IMR-90 (cell line): ENCODE measurements around the gene CYP1A2. TPM values are rescaled to one million over a fixed set of nuclear protein-coding genes. Genes with fewer than 3 reads are reported as not detected.

ENCODE experiments used
- ATAC-seq: fragments of 200-7000 bp; cut with Tn5 transposase; 2 replicates; pipeline ENCODE4 v1.9.1; 2020; ENCODE audit warnings: low read depth, mild to moderate bottlenecking, moderate library complexity
- BruUV-seq: library from RNA; stranded (reverse); fragments of 400-500 nt; replicated peaks from 2 replicates; lab custom pipeline; 2021; lab: Mats Ljungman, UMichigan
- CTCF ChIA-PET: fragments of 300-600 bp; formaldehyde crosslinking; extraction: SDS; loops from one replicate; lab custom pipeline; 2021; ENCODE audit warnings: antibody characterized with exemption; lab: Yijun Ruan, JAX
- POLR2A ChIA-PET: fragments of 300-600 bp; sonication (Branson Sonifier 250); formaldehyde crosslinking; loops from one replicate; lab custom pipeline; 2022; ENCODE audit warnings: antibody characterized with exemption; ENCODE audit not compliant: unreplicated experiment; lab: Charles Lee
- DNase-seq: peaks from one replicate; pipeline ENCODE4 v3.0.0; 2013
- H2AFZ ChIP-seq: replicated peaks from 2 replicates; pipeline ENCODE3; 2013; ENCODE audit warnings: low read length, mild to moderate bottlenecking; ENCODE audit not compliant: poor library complexity
- H2AK5ac ChIP-seq: 2 replicates; pipeline ENCODE4 v1.6.1; 2013; ENCODE audit warnings: low read depth, low read length, inconsistent platforms
- H2AK9ac ChIP-seq: replicated peaks from 2 replicates; pipeline ENCODE3; 2013; ENCODE audit warnings: mild to moderate bottlenecking, low read depth, low read length, moderate library complexity; ENCODE audit not compliant: poor library complexity
- H2BK120ac ChIP-seq: 2 replicates; pipeline ENCODE4 v1.6.1; 2013; ENCODE audit warnings: low read depth, low read length, inconsistent platforms
- H2BK15ac ChIP-seq: 3 replicates; pipeline ENCODE4 v1.6.1; 2013; ENCODE audit warnings: low read depth, low read length, inconsistent platforms
- H2BK20ac ChIP-seq: 2 replicates; pipeline ENCODE4 v1.6.1; 2013; ENCODE audit warnings: low read depth, mild to moderate bottlenecking, inconsistent platforms, low read length, moderate library complexity
- H2BK5ac ChIP-seq: 2 replicates; pipeline ENCODE4 v1.6.1; 2013; ENCODE audit warnings: mild to moderate bottlenecking, low read depth, low read length, inconsistent platforms; ENCODE audit not compliant: poor library complexity, severe bottlenecking
- H3K14ac ChIP-seq: replicated peaks from 2 replicates; pipeline ENCODE4 v1.6.1; 2013; ENCODE audit warnings: low read depth, low read length, inconsistent platforms
- H3K18ac ChIP-seq: 2 replicates; pipeline ENCODE4 v1.6.1; 2013; ENCODE audit warnings: low read depth, low read length, control low read depth
- H3K23ac ChIP-seq: 2 replicates; pipeline ENCODE4 v1.6.1; 2013; ENCODE audit warnings: low read depth, low read length, inconsistent platforms
- H3K27ac ChIP-seq: 2 replicates; pipeline ENCODE4 v1.5.1; 2013; ENCODE audit warnings: mild to moderate bottlenecking, control low read depth, low read length; ENCODE audit not compliant: insufficient read depth
- H3K27me3 ChIP-seq: 2 replicates; pipeline ENCODE4 v1.6.1; 2013; ENCODE audit warnings: low read length; ENCODE audit not compliant: control insufficient read depth, insufficient read depth
- H3K36me3 ChIP-seq: 2 replicates; pipeline ENCODE4 v1.6.1; 2013; ENCODE audit warnings: low read length, mixed read lengths; ENCODE audit not compliant: control insufficient read depth, insufficient read depth
- H3K4ac ChIP-seq: 2 replicates; pipeline ENCODE4 v1.6.1; 2013; ENCODE audit warnings: low read depth, low read length, inconsistent platforms
- H3K4me1 ChIP-seq: 2 replicates; pipeline ENCODE4 v1.6.1; 2013; ENCODE audit warnings: low read length, mixed read lengths; ENCODE audit not compliant: control insufficient read depth, insufficient read depth
- H3K4me2 ChIP-seq: 2 replicates; pipeline ENCODE4 v1.6.1; 2013; ENCODE audit warnings: low read depth, mild to moderate bottlenecking, control low read depth, low read length, moderate library complexity
- H3K4me3 ChIP-seq: 2 replicates; pipeline ENCODE4 v1.5.1; 2013; ENCODE audit warnings: low read depth, mild to moderate bottlenecking, control low read depth, low read length, moderate library complexity; ENCODE audit not compliant: insufficient read depth
- H3K56ac ChIP-seq: 2 replicates; pipeline ENCODE4 v1.6.1; 2013; ENCODE audit warnings: low read length, inconsistent platforms; ENCODE audit not compliant: insufficient read depth; ENCODE audit errors: extremely low read depth
- H3K79me1 ChIP-seq, 2 experiments: 2 replicates each; pipeline ENCODE4 v1.6.1; 2013; ENCODE audit warnings: low read length in 2 of 2, inconsistent platforms in 1 of 2, low read depth in 1 of 2
- H3K9ac ChIP-seq: 2 replicates; pipeline ENCODE4 v1.6.1; 2013; ENCODE audit warnings: low read depth, low read length, control low read depth
- H3K9me1 ChIP-seq: 2 replicates; pipeline ENCODE4 v1.6.1; 2013; ENCODE audit warnings: low read length, inconsistent platforms; ENCODE audit not compliant: insufficient read depth
- H3K9me3 ChIP-seq: 2 replicates; pipeline ENCODE4 v1.6.1; 2013; ENCODE audit warnings: low read length; ENCODE audit not compliant: control insufficient read depth, insufficient read depth
- H4K20me1 ChIP-seq: 2 replicates; pipeline ENCODE4 v1.6.1; 2013; ENCODE audit warnings: low read length, inconsistent platforms; ENCODE audit not compliant: insufficient read depth
- H4K5ac ChIP-seq: 2 replicates; pipeline ENCODE4 v1.6.1; 2013; ENCODE audit warnings: mild to moderate bottlenecking, low read depth, low read length, control low read depth
- H4K8ac ChIP-seq, 2 experiments: 2 replicates each; pipeline ENCODE4 v1.6.1; 2013; ENCODE audit warnings: low read depth in 2 of 2, low read length in 2 of 2, control low read depth in 1 of 2, inconsistent platforms in 1 of 2
- H4K91ac ChIP-seq: 2 replicates; pipeline ENCODE4 v1.6.1; 2013; ENCODE audit warnings: low read depth, low read length, inconsistent platforms; ENCODE audit not compliant: insufficient read depth
- CEBPB ChIP-seq: IDR thresholded peaks from 2 replicates; pipeline ENCODE4 v1.6.1; 2012; ENCODE audit warnings: low read depth, low read length, improper control_type of control experiment
- MXI1 ChIP-seq: IDR thresholded peaks from 2 replicates; pipeline ENCODE4 v1.6.1; 2012; ENCODE audit warnings: low read depth, mild to moderate bottlenecking, low read length, moderate library complexity, borderline replicate concordance
- POLR2A ChIP-seq: IDR thresholded peaks from 2 replicates; pipeline ENCODE4 v1.6.1; 2012; ENCODE audit warnings: mild to moderate bottlenecking, low read depth, low read length
- RAD21 ChIP-seq: IDR thresholded peaks from 2 replicates; pipeline ENCODE4 v1.6.1; 2012; ENCODE audit warnings: low read length, improper control_type of control experiment
- RCOR1 ChIP-seq: IDR thresholded peaks from 2 replicates; pipeline ENCODE4 v1.6.1; 2012; ENCODE audit warnings: mild to moderate bottlenecking, low read length, improper control_type of control experiment; ENCODE audit not compliant: insufficient replicate concordance
- WGBS, 2 experiments: methylation state at CpG; one replicate each; pipeline versions ENCODE4 v1.1.5 to v1.1.7; 2013; ENCODE audit warnings: missing lambda C conversion rate in 2 of 2; ENCODE audit not compliant: insufficient read length in 1 of 2; ENCODE audit errors: extremely low coverage in 2 of 2; 5-methylcytosine and 5-hydroxymethylcytosine counted together
- dilution Hi-C: fragments of 300-500 bp; cut with HindIII; formaldehyde crosslinking; loops from one replicate; pipeline ENCODE4 v1.14.3; 2018; ENCODE audit warnings: low sequenced_read_pairs; ENCODE audit not compliant: unreplicated experiment
- in situ Hi-C: fragments of 300-500 bp; cut with MboI; formaldehyde crosslinking; loops from 3 replicates; pipeline ENCODE4 v1.14.3; 2019; ENCODE audit warnings: low sequenced_read_pairs, inconsistent platforms, mixed read lengths
- intact Hi-C: fragments of 100-400 bp; cut with micrococcal nuclease; formaldehyde crosslinking; loops from 2 replicates; pipeline ENCODE4 v1.10.0; 2022
- polyA plus RNA-seq, 3 experiments: library from polyadenylated mRNA; depleted of rRNA; stranded (reverse); fragments of >200 nt; gene quantifications; 2 replicates each; pipeline ENCODE4 v1.2.3, GENCODE V29; 2012; ENCODE audit warnings: low replicate concordance in 1 of 3
- total RNA-seq: library from RNA; depleted of rRNA; stranded (reverse); fragments of >200 nt; gene quantifications from 2 replicates; pipeline ENCODE4 v1.2.3, GENCODE V29; 2012

The CYP1A2 gene
- total and polyA plus RNA-seq, 2 of the 4 experiments (the other 2 are of a cell fraction) = not detected

GRCh38 chr15:74775894-74776293 is 27.2 kb downstream of the CYP1A2 start:
- in situ Hi-C loops = loop anchor here (10.0 kb wide), 1 partner anchor 401 kb away; no protein-coding TSS in a partner anchor

More at GRCh38 chr15:74775894-74776293, 27.2 kb downstream of the CYP1A2 start:
- Histone ChIP-seq H3K27me3 (no peaks in the 10 kb centered on the region), H4K20me1 (no peaks in the 10 kb centered on the region), H3K56ac (no peak overlapping the region), H3K4me1 (no peaks in the 10 kb centered on the region), H3K36me3 (no peaks in the 10 kb centered on the region), H3K9me1 (no peaks in the 10 kb centered on the region), H4K8ac (no peak overlapping the region), H2BK5ac (no peak overlapping the region), H2AFZ (no peak overlapping the region), H3K23ac (no peak overlapping the region), H3K9me3 (no peaks in the 10 kb centered on the region), H2BK20ac (no peak overlapping the region), H2AK5ac (no peak overlapping the region), H3K14ac (no peak overlapping the region), H2BK15ac (no peak overlapping the region), H3K27ac (no peak overlapping the region), H3K4me3 (no peak overlapping the region), H3K4ac (no peak overlapping the region), H4K5ac (no peak overlapping the region), H3K9ac (no peak overlapping the region), H3K4me2 (no peak overlapping the region), H2AK9ac (no peak overlapping the region), H2BK120ac (no peak overlapping the region), H3K79me1 (peaks cover 0 to 3% of the 10 kb centered on the region in 2 experiments; a peak in 1 of 4 replicates), H3K18ac (no peak overlapping the region), H4K91ac (no peak overlapping the region)
- ChIA-PET POLR2A (no interaction called here), CTCF (interaction anchor here (0.6 kb wide), 1 partner anchor 12 kb away, joined by 3 read pairs; no protein-coding TSS in a partner anchor)
- ATAC-seq (no peak), DNase-seq (no peak)
- TF ChIP-seq POLR2A = no peak
- TF ChIP-seq CEBPB = no peak
- TF ChIP-seq MXI1 = no peak
- TF ChIP-seq RCOR1 = no peak
- TF ChIP-seq RAD21 = no peak
- BruUV-seq = no TSS peak
- WGBS, 2 experiments = no CpG with 5 or more reads among the region's 4 CpGs
- dilution Hi-C loops (no loop called here), intact Hi-C loops (no loop called here)
